ENCODE results near the gene HIVEP2.
A peak's percentile ranks its signal among the peaks of the same experiment; 100 is the strongest.
"Not testable (repeated sequence)": the region's sequence is repeated elsewhere in the genome, so short reads cannot be mapped to it uniquely, and the experiment has no call there.

HIVEP2 gene

DNA sequence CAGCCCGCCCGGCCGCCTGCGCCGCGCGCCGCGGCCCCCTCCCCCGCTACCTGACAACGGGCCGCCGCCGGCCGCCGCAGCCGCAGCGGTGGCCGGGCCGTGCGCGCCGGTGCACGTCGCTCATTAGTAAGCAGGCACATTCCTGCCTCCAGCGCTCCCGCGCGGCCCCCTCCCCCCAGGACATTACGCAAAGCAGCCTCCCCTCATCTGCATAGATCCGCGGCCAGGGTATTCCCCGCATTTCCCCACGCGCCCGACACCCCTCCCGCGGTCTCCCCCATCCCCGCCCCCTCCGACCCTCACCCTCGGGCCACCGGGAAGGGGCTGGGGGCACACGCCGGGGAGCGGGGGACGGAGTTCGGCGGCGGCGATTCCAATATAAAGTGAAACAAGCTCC is at the start of gene HIVEP2:
HIVEP2 (minus strand) TSS at position 128 of the 397 bp plus-strand sequence. CDS start 170,438 bp downstream, outside the sequence.
- DNase-seq (ENCODE audit: low spot score): peak; percentile 82

DNA sequence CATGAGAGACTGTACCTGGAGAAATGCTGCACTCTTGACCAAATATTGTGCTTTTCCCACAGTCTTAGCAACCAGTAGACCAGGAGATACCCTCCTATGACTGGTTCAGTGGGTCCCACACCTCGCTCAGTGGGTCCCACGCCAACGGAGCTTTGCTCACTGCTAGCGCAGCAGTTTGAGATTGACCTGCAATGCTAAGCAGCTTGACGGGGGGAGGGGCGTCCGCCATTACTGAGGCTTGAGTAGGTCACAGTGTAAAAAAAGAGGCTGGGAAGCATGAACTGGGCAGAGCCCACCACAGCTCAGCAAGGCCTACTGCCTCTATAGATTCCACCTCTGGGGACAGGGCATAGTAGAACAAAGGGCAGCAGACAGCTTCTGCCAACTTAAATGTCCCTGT is 49.0 kb upstream of the HIVEP2 start:
- no peak for DNase-seq (ENCODE audit: low spot score)

DNA sequence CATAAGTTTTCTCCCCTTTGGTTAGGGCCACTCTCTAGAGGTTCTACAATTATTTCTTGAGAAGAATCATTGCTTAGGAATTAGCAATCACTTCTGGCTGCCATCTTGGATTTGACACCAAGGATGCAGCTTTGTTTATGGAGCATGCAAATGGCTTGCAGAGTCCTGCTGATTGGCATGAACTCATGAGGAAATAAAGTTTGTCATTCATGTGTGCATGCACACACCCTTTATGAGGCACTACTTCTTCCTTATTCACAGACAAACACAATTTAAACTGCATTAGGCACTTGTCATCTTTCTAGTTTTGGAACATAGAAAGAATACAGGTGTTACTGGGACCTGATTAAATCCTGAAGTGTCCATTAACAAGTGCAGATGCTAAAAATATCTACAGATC is 42.5 kb upstream of the HIVEP2 start:
- DNase-seq (ENCODE audit: low spot score): no peak

DNA sequence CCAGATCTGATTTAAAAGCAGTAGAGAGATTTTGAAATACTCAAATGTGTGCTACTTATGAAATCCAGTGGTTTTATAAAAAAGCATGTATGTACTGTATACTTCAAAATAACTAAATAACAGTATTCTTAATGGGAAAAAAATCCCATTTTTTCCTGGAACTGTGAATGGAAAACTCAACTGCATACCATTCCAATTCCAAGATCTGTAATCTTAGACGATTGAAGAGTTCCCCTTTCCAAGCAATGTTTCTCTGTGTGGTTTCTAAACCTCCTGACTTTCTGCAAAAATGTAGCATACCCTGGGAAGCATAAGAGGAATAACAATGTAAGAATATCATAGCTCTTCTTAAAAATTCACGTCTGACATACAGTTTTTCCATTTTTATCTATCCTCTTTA is 40.3 kb upstream of the HIVEP2 start:
- DNase-seq (ENCODE audit: low spot score): peak; percentile 11

DNA sequence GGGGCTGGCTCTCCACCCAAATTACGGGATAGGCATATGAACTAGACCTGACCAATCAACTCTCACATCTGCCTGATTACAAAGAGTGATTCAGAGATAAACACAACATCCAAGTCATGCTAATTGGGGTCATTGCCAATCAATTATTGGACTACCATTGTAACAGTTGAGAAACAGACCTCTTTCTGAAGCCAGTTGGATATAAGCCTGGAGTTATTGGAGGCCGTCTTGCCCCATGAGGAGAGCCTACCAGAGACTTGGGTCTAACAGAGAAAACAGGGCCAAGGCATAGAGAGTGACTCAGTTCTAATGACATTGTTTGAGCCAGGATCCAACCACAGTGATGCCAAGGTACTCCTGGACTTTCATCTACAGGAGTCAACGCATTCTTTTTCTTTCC is 39.4 kb upstream of the HIVEP2 start:
- DNase-seq (ENCODE audit: low spot score): peak; percentile 9

DNA sequence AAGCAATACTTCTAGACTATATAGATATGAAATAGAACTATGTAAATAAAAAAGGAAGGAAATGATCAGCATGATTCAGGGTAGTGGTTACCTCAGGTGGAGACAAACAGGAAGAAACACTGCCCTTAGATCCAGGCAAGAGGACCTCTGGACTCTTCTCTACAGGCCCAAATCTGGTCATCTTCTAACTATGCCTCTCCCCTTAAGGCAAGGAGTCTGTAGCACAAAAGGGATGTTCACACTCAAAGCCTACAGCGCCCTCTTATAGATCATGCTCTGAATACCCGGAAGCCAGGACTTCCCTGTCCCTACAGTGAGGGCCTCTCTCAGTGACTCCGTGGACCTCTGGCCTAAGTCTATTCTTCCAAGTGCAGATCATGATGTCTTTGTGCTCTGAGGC is 30.4 kb upstream of the HIVEP2 start:
- no peak for DNase-seq (ENCODE audit: low spot score)

DNA sequence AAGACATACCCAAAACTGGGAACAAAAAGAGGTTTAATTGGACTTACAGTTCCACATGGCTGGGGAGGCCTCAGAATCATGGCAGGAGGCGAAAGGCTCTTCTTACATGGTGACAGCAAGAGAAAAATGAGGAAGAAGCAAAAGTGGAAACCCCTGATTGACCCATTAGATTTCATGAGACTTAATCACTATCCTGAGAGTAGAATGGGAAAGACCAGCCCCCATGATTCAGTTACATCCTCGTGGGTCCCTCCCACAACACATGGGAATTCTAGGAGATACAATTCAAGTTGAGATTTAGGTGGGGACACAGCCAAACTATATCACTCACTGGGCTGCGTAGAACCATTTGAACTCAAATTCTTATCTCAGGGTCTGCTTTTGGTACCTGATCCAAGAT is 26.0 kb upstream of the HIVEP2 start:
- DNase-seq (ENCODE audit: low spot score): not testable (repeated sequence)

- no peak for DNase-seq (ENCODE audit: low spot score)
Observed at GRCh38 chr6:142968601-142969000, 23.6 kb upstream of the HIVEP2 start.

DNA sequence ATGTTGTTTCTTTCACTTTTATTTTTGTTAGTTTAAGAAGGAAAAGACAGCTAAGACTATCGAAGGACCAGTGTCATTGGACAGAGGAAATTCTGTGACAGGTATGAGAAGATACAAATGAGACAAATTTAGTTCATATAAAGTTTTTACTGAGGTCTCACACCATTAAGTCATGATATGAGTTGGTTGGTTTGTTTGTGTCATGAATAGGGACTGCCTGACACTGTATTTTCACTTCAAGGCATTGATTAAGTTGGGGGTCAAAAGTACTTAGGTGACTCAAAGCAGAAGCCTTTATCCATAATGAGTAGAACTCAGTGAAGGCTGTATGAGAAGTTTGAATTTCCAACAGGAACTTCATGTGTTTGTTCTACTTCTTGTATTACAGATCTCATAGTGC is 21.3 kb upstream of the HIVEP2 start:
- no peak for DNase-seq (ENCODE audit: low spot score)

DNA sequence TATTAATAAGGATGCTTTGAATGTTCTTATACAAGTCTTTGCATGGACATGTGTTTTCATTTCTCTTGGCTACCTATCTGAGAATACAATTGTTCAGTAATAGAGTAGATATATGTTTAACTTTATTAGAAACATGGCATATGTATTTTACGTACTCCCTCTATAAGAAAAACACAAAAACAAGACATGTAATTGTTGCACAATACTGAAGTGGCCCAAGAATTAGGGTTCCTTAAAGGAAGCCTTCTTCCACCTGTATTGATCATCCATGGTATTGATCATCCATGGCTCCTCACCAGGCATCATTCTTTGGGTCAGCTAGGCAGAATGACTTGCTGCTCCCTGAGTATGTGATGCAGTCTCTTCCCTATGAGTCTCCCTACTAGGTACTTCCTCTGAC is 20.2 kb upstream of the HIVEP2 start:
- DNase-seq (ENCODE audit: low spot score): no peak

GRCh38 chr6:142960098-142960497 is 15.1 kb upstream of the HIVEP2 start:
- DNase-seq (ENCODE audit: low spot score): no peak

- no peak for DNase-seq (ENCODE audit: low spot score)
Observed at GRCh38 chr6:142958343-142958742, 13.4 kb upstream of the HIVEP2 start.

DNA sequence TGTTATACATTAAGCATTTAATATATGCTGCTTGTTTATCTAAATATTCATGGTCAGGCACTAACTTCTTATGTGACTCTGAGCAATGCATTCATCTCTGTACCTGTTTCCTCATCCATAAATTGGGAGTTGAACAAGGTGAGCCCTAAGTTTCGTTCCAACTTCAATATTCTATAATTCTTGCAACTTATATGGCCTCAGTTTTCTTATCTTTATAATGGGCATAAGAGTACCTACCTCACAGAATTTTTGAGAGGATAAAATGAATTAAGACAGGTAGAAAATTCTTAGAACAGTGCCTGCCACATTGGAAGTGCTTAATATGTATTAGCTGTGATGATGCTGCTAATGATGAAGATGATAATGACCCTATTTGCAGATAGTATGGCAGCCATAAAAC is 11.8 kb upstream of the HIVEP2 start:
- DNase-seq (ENCODE audit: low spot score): no peak

DNA sequence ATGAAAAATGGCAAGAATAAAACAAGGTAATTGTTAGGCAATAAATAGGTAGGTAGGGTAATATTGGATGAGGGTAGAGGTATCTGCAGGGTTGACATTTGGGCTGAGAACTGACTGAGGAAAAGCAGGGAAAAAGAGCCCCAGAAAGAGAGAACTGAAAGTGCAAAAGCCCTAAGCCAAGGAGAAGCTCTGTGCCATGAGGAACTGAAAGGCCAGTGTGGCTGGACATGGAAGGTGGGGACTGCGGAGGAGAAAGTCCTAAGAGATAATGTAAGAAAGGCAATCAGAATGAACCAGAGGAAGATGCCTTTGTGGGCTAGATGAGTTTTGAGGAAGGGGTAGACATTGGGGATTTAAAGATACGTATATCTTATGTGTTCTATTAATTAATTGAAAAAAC is 9.9 kb upstream of the HIVEP2 start:
- DNase-seq (ENCODE audit: low spot score): no peak

GRCh38 chr6:142953373-142954273 is 8.6 kb upstream of the HIVEP2 start:
- DNase-seq (ENCODE audit: low spot score): no peak

DNA sequence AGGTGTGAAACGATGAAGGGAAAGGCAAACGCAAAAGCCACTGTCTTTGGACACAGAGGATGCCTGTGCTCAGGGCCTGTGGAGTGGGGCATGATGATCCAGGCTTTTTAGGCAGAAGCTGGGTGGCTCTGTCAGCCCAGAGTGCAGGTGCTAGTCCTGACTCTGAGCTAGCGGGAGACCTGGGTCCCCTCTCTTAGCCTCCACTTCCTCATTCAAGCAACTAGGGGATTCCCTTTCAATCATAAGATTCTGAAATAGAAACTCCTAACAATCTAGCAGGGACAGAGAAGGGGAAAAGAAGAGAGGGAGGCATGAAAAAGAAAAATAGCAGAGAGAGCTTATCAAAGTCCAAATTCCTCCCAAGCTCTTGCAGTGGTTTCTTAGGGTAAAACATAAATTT is 7.6 kb upstream of the HIVEP2 start:
- DNase-seq (ENCODE audit: low spot score): no peak

GRCh38 chr6:142950291-142950690 is 5.3 kb upstream of the HIVEP2 start:
- DNase-seq (ENCODE audit: low spot score): no peak

- no peak for DNase-seq (ENCODE audit: low spot score)
Observed at GRCh38 chr6:142947714-142948480, 2.9 kb upstream of the HIVEP2 start.

DNA sequence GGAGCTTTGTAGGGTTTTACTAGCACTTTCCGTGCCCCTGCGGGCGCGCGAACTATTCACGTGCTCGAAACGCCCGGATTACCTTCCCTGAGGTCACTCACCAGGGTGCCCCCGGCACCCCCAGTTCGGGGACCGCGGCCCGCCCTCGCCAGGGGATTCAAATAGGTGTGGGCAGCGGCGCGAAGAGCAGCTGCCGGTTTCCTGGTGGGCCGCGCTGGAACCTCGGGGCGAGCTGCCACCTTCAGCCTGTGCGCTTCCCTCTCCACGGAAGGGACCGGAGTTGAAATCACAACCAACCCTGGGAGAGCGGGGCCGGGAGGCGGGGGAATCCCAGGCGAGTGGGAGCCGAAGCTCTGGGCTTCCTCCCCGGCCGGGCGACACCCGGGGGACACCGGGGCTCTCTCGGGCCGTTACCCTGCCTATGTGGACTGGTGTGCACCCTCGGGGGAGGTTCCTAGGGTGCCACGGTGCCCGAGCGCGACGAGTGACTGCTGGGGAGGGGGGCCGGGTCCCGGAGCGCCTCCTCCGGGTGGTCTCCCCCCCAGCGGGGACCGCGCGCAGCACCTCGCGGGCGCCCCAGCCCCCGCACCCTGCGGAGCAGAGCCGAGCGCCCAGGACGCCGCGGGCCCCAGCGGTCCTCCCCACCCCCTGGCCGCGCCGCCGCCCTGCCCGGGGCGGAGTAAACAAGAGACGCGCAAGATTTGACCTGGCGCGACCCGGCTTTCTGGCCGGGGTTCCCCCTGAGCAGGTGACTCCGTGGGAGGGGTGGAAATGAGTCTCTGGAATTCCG is 2.1 kb upstream of the HIVEP2 start:
- DNase-seq (ENCODE audit: low spot score): peak; percentile 87

DNA sequence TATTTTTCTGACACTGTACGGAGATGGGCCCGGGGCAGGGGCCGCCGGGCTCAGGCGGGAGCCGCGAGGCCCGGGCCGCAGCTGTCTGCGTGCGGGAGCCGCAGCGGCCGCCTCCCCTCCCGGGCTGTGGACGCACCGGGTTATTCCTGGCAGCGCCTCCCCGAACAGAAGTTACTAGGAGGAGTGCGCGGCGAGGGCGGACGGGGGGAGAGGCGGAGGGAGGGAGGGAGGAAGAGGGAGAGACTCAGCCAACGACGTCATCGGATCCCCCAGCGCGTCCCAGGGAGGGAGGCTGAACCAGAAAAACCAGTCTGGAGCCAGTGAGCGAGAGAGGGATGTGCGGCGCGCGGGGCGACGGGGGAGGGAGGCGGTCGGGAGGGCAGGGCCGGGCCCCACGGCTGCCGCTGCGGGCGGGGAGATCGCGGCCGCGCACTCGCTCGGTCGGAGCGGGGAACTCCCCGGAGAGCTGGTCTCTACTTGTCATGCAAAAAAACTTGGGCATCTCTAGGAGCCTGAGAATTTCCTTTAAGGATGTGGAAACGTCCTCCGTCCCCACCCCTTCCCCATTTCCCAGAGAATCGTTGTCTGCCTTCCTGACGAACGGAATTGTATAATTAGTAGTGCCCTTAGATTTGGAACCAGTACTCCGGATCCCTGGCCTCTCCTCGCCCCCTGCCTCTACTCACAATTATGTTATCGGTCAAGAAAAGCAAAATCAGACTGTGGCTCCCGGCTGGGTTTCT is 1.4 kb upstream of the HIVEP2 start:
- peak; percentile 96 for DNase-seq (ENCODE audit: low spot score)

- DNase-seq (ENCODE audit: low spot score): peak; percentile 63
Observed at GRCh38 chr6:142945446-142946180, 637 bp upstream of the HIVEP2 start.

All from GM03348 (cell line).